Transverse colon (tissue), 4 donors: ENCODE results near the gene DYRK1B. TPM values are rescaled to one million over a fixed set of nuclear protein-coding genes. Genes with fewer than 3 reads are reported as not detected.

ENCODE experiments used
- DNase-seq: peaks from one replicate; pipeline ENCODE4 v3.0.0-alpha.2; 2019
- H3K27ac ChIP-seq, 4 donors: fragments of 200-600 bp; sonication (generic); 2 replicates each; pipeline ENCODE4 v1.5.1; 2016 to 2018; ENCODE audit warnings: inconsistent platforms in 4 of 4
- H3K27me3 ChIP-seq: fragments of 200-600 bp; sonication (generic); 2 replicates; pipeline ENCODE4 v1.5.1; 2017; ENCODE audit warnings: inconsistent platforms
- H3K36me3 ChIP-seq, 4 donors: fragments of 200-600 bp; sonication (generic); 2 replicates each; pipeline ENCODE4 v1.5.1; 2017 to 2019; ENCODE audit warnings: inconsistent platforms in 4 of 4
- H3K4me1 ChIP-seq, 4 donors: fragments of 200-600 bp; sonication (generic); 2 replicates each; pipeline ENCODE4 v1.5.1; 2017 to 2020; ENCODE audit warnings: inconsistent platforms in 4 of 4
- H3K4me3 ChIP-seq, 4 donors: fragments of 200-600 bp; sonication (generic); 1 replicate in 1 of 4; 2 replicates in 3 of 4; pipeline versions ENCODE4 v1.5.1 to v1.6.1; 2017 to 2019; ENCODE audit warnings: inconsistent platforms in 4 of 4
- H3K9me3 ChIP-seq, 2 donors: fragments of 200-600 bp; sonication (generic); 2 replicates each; pipeline ENCODE4 v1.5.1; 2017 to 2019; ENCODE audit warnings: inconsistent platforms in 2 of 2
- CTCF ChIP-seq, 5 experiments: fragments of 200-600 bp in 3 of 5; fragments of 450-650 bp in 2 of 5; sonication (generic) in 3 of 5; IDR thresholded peaks; 1 replicate in 2 of 5; 2 replicates in 3 of 5; pipeline ENCODE4 v1.5.1; 2016 to 2017; ENCODE audit warnings: antibody characterized with exemption in 5 of 5, inconsistent platforms in 3 of 5, mild to moderate bottlenecking in 2 of 5, moderate library complexity in 1 of 5
- EP300 ChIP-seq: sonication (generic); formaldehyde crosslinking; IDR thresholded peaks from one replicate; pipeline ENCODE4 v1.6.1; 2017; ENCODE audit warnings: antibody characterized with exemption, low read depth
- POLR2A ChIP-seq: fragments of 450-650 bp; IDR thresholded peaks from one replicate; pipeline ENCODE4 v1.6.1; 2016; ENCODE audit warnings: antibody characterized with exemption, mild to moderate bottlenecking, moderate library complexity
- POLR2AphosphoS5 ChIP-seq, 3 donors: sonication (generic); formaldehyde crosslinking; IDR thresholded peaks; one replicate each; pipeline ENCODE4 v1.6.1; 2016; ENCODE audit warnings: antibody characterized with exemption in 3 of 3
- WGBS, 2 donors: methylation state at CpG; one replicate each; pipeline ENCODE4 v1.1.5; 2018; ENCODE audit warnings: low coverage in 1 of 2; 5-methylcytosine and 5-hydroxymethylcytosine counted together
- in situ Hi-C, 4 donors: fragments of 200-750 bp; cut with MboI; loops; one replicate each; pipeline versions ENCODE4 v1.15.0 to v1.15.1; 2017; ENCODE audit warnings: low sequenced_read_pairs in 3 of 4, low pct_ligation_motif_present in 1 of 4, low pct_unique_long_range_greater_than_20kb in 1 of 4
- intact Hi-C: fragments of 100-400 bp; cut with DNase I; formaldehyde crosslinking; loops from one replicate; pipeline ENCODE4 v1.15.1; 2023; ENCODE audit warnings: low total_unique reads
- total RNA-seq, 4 donors: library from RNA; depleted of rRNA; stranded (reverse); fragments of >200 nt; gene quantifications; one replicate each; pipeline ENCODE4 v1.1.0, GENCODE V29; 2016

Gene DYRK1B
- total RNA-seq, 4 donors from 2014 or later, result 13.3 to 16.1 (median 15.1) TPM

GRCh38 chr19:39840492-39840891, 6.5 kb upstream of the DYRK1B start:
- in situ Hi-C loops, result loop anchor here in 2 of 4 donors (10.0 kb wide), 1 partner anchor 46 kb away; no protein-coding TSS in a partner anchor
- 93% methylated on average over 17 of the region's 17 CpGs; no CpG with 5 or more reads in 1 of the 2 donors for WGBS, 2 donors
- H3K9me3 ChIP-seq, result no peaks in the 10 kb centered on the region
- no peak for DNase-seq
- H3K27me3 ChIP-seq, result no peaks in the 10 kb centered on the region
- H3K4me1 ChIP-seq, result peaks cover 10 to 33% (median 17%) of the 10 kb centered on the region in 4 donors
- no peak for TF ChIP-seq POLR2AphosphoS5 (IDR thresholded peaks at IDR 0.05)
- H3K27ac ChIP-seq, result no peak overlapping the region
- H3K4me3 ChIP-seq, result no peak overlapping the region
- peaks cover 0 to 32% (median 11%) of the 10 kb centered on the region in 4 donors for H3K36me3 ChIP-seq
- intact Hi-C loops, result no loop called here

GRCh38 chr19:39839678-39840327, 5.8 kb upstream of the DYRK1B start:
- H3K4me3 ChIP-seq, result no peak overlapping the region
- TF ChIP-seq EP300 (no peak), POLR2A (no peak), POLR2AphosphoS5 (IDR thresholded peaks at IDR 0.05) (no peak), CTCF (IDR thresholded peaks at IDR 0.05) (no peak)
- peaks cover 0 to 32% (median 13%) of the 10 kb centered on the region in 4 donors for H3K36me3 ChIP-seq
- H3K27me3 ChIP-seq, result no peaks in the 10 kb centered on the region
- no peak for DNase-seq
- H3K9me3 ChIP-seq, result no peaks in the 10 kb centered on the region
- 85 to 89% methylated on average over 3 to 13 of the region's 13 CpGs for whole genome bisulfite sequencing, 2 donors
- H3K27ac ChIP-seq, result no peak overlapping the region
- intact Hi-C loops (no loop called here), in situ Hi-C loops (loop anchor here in 2 of 4 donors (10.0 kb wide), 1 partner anchor 45 kb away; no protein-coding TSS in a partner anchor)
- peaks cover 4 to 26% (median 10%) of the 10 kb centered on the region in 4 donors for H3K4me1 ChIP-seq

- Histone ChIP-seq H3K36me3 (peaks cover 0 to 32% (median 13%) of the 10 kb centered on the region in 4 donors), H3K4me3 (no peak overlapping the region), H3K27me3 (no peaks in the 10 kb centered on the region), H3K27ac (no peak overlapping the region), H3K4me1 (peaks cover 0 to 17% (median 2%) of the 10 kb centered on the region in 4 donors), H3K9me3 (no peaks in the 10 kb centered on the region)
- 82 to 86% methylated on average over 2 to 4 of the region's 4 CpGs for WGBS, 2 donors
- DNase-seq, result no peak
- intact Hi-C loops (no loop called here), in situ Hi-C loops (no loop called here)
- TF ChIP-seq POLR2A (no peak), POLR2AphosphoS5 (IDR thresholded peaks at IDR 0.05) (no peak), CTCF (IDR thresholded peaks at IDR 0.05) (no peak), EP300 (no peak)
Observed at GRCh38 chr19:39838569-39838968, 4.6 kb upstream of the DYRK1B start.

- 87 to 93% methylated on average over 3 of the region's 3 CpGs for WGBS, 2 donors
- in situ Hi-C loops, result no loop called here
- Histone ChIP-seq H3K36me3 (peaks cover 0 to 32% (median 13%) of the 10 kb centered on the region in 4 donors), H3K27ac (no peak overlapping the region), H3K27me3 (no peaks in the 10 kb centered on the region), H3K9me3 (no peaks in the 10 kb centered on the region), H3K4me1 (peaks cover under 1 to 15% (median 5%) of the 10 kb centered on the region in 4 donors), H3K4me3 (no peak overlapping the region)
- DNase-seq, result no peak
- intact Hi-C loops, result no loop called here
- TF ChIP-seq POLR2A, result no peak
- no peak for TF ChIP-seq EP300
- TF ChIP-seq CTCF (IDR thresholded peaks at IDR 0.05), result no peak
- no peak for TF ChIP-seq POLR2AphosphoS5 (IDR thresholded peaks at IDR 0.05)
Observed at GRCh38 chr19:39837978-39838377, 4.0 kb upstream of the DYRK1B start.
